Ovary (tissue), 9 donors: ENCODE measurements around the gene GTPBP6. TPM values are rescaled to one million over a fixed set of nuclear protein-coding genes. Genes with fewer than 3 reads are reported as not detected.
"Not testable (repeated sequence)": the region's sequence is repeated elsewhere in the genome, so short reads cannot be mapped to it uniquely, and the experiment has no call there.

Experiments
- DNase-seq, 5 donors: peaks; one replicate each; pipeline ENCODE4 v3.0.0-alpha.2; 2019 to 2020
- H3K27ac ChIP-seq, 2 donors: fragments of 200-600 bp; one replicate each; pipeline versions ENCODE4 v1.5.1 to v1.8.0; 2019 to 2022
- H3K27me3 ChIP-seq: fragments of 200-600 bp; one replicate; pipeline ENCODE4 v1.8.0; 2022
- H3K36me3 ChIP-seq: fragments of 200-600 bp; sonication (generic); one replicate; pipeline ENCODE4 v1.5.1; 2019
- H3K4me1 ChIP-seq: one replicate; pipeline ENCODE4 v1.8.1; 2013; ENCODE audit warnings: mild to moderate bottlenecking, moderate library complexity; ENCODE audit not compliant: insufficient read depth
- H3K4me3 ChIP-seq: fragments of 200-600 bp; sonication (generic); one replicate; pipeline ENCODE4 v1.5.1; 2017
- H3K9me3 ChIP-seq, 2 donors: fragments of 200-600 bp in 1 of 2; sonication (generic) in 1 of 2; one replicate each; pipeline versions ENCODE4 v1.5.1 to v1.8.1; 2013 to 2019; ENCODE audit warnings: mild to moderate bottlenecking in 1 of 2, moderate library complexity in 1 of 2
- CTCF ChIP-seq, 3 donors: fragments of 450-650 bp in 2 of 3; fragments of 200-600 bp in 1 of 3; IDR thresholded peaks; one replicate each; pipeline versions ENCODE4 v1.5.1 to v1.8.0; 2016 to 2022; ENCODE audit warnings: antibody characterized with exemption in 3 of 3, mild to moderate bottlenecking in 1 of 3
- EP300 ChIP-seq: sonication (generic); formaldehyde crosslinking; IDR thresholded peaks from one replicate; pipeline ENCODE4 v1.6.1; 2017; ENCODE audit warnings: antibody characterized with exemption
- POLR2A ChIP-seq: fragments of 450-650 bp; IDR thresholded peaks from one replicate; pipeline ENCODE4 v1.6.1; 2017; ENCODE audit warnings: antibody characterized with exemption, mild to moderate bottlenecking, moderate library complexity
- WGBS, 3 donors: extraction: QIAGEN DNeasy Blood & Tissue Kit in 1 of 3; methylation state at CpG; one replicate each; pipeline versions ENCODE4 v1.1.5 to v1.1.7; 2013 to 2017; 5-methylcytosine and 5-hydroxymethylcytosine counted together
- intact Hi-C, 4 donors: fragments of 100-400 bp; cut with DNase I; formaldehyde crosslinking; loops; one replicate each; pipeline versions ENCODE4 v1.11.0 to v1.15.1; 2022 to 2023
- polyA plus RNA-seq, 2 donors: library from polyadenylated mRNA; stranded (reverse); fragments of 200-250 nt in 1 of 2; fragments of 350-450 nt in 1 of 2; fragmentation: Illumina TruSeq in 1 of 2; extraction: RNeasy Lipid Tissue Mini Kit (QIAGEN cat#74804) in 1 of 2; gene quantifications; one replicate each; pipeline ENCODE4 v1.2.3, GENCODE V29; 2013 to 2014
- total RNA-seq, 7 donors: library from RNA; depleted of rRNA in 2 of 7; stranded (reverse); fragments of >200 nt in 2 of 7; fragmentation: NEBNext Ultra II Directional in 3 of 7; extraction: Animal tissue kit (Norgen Biotek cat#: 25700) in 3 of 7; gene quantifications; one replicate each; pipeline versions ENCODE4 v1.1.0 to v1.2.4, GENCODE V29; 2016 to 2023
- donor health status: DM: no; HTN: no; CAD: no; lungs with moderate emphysema.
- donor health status: DM: no; HTN: no; CAD: no.
- donor health status: Bipolar disorder and iron deficiency.
- donor health status: DM: yes; HTN: yes; CAD: no.
- donor health status: DM: no; HTN: no; CAD: no.
- donor health status: DM: yes; HTN: yes; CAD: no.

Gene GTPBP6
- total and polyA plus RNA-seq, 9 donors = 7.1 to 69.0 (median 47.8) TPM

- DNase-seq = peak in 2 of 5 donors; percentile 22 to 34
- Histone ChIP-seq H3K27ac (no peak overlapping the region), H3K4me1 (no peaks in the 10 kb centered on the region), H3K27me3 (no peaks in the 10 kb centered on the region), H3K9me3 (no peaks in the 10 kb centered on the region), H3K36me3 (peaks cover 4% of the 10 kb centered on the region), H3K4me3 (no peak overlapping the region)
- TF ChIP-seq POLR2A (no peak), CTCF (IDR thresholded peaks at IDR 0.05) (no peak), EP300 (no peak)
- 94 to 95% (median 94%) methylated on average over 30 of the region's 30 CpGs for WGBS, 3 donors
- intact Hi-C loops = no loop called here
Measured at GRCh38 chrX:308821-309520, 9.6 kb downstream of the GTPBP6 start.

GRCh38 chrX:307261-308111, 11.1 kb downstream of the GTPBP6 start:
- Histone ChIP-seq H3K4me1 (no peaks in the 10 kb centered on the region), H3K36me3 (peaks cover 4% of the 10 kb centered on the region), H3K9me3 (no peaks in the 10 kb centered on the region), H3K27me3 (no peaks in the 10 kb centered on the region), H3K4me3 (no peak overlapping the region), H3K27ac (no peak overlapping the region)
- no peak for TF ChIP-seq POLR2A
- no peak for TF ChIP-seq CTCF (IDR thresholded peaks at IDR 0.05)
- TF ChIP-seq EP300 = no peak
- DNase-seq = peak in 2 of 5 donors; percentile 27 to 38
- WGBS, 3 donors = 94 to 95% (median 95%) methylated on average over 58 of the region's 58 CpGs
- intact Hi-C loops = no loop called here

GRCh38 chrX:306614-307251, 11.9 kb downstream of the GTPBP6 start:
- DNase-seq, intact Hi-C loops: not testable (repeated sequence)
- WGBS, 3 donors = 90 to 94% (median 91%) methylated on average over 3 of the region's 3 CpGs

GRCh38 chrX:305781-306613, 12.6 kb downstream of the GTPBP6 start:
- H3K36me3 ChIP-seq, H3K27ac ChIP-seq, H3K4me3 ChIP-seq, H3K27me3 ChIP-seq, intact Hi-C loops, H3K4me1 ChIP-seq, H3K9me3 ChIP-seq: not testable (repeated sequence)
- 89 to 96% (median 90%) methylated on average over 12 of the region's 12 CpGs for WGBS, 3 donors
- peak in 1 of 5 donors; percentile 32 for DNase-seq

More at GRCh38 chrX:306614-307251, 11.9 kb downstream of the GTPBP6 start:
- H3K36me3 ChIP-seq, H3K27ac ChIP-seq, H3K27me3 ChIP-seq, H3K9me3 ChIP-seq, H3K4me1 ChIP-seq, H3K4me3 ChIP-seq: not testable (repeated sequence)

GRCh38 chrX:302975-303374, 15.6 kb downstream of the GTPBP6 start:
- peaks cover 4% of the 10 kb centered on the region for H3K36me3 ChIP-seq
- H3K9me3 ChIP-seq = no peaks in the 10 kb centered on the region
- H3K27me3 ChIP-seq = no peaks in the 10 kb centered on the region
- DNase-seq = no peak
- no peak overlapping the region for H3K27ac ChIP-seq
- WGBS, 3 donors = 92 to 97% (median 93%) methylated on average over 19 of the region's 19 CpGs
- no peak for TF ChIP-seq CTCF (IDR thresholded peaks at IDR 0.05)
- TF ChIP-seq POLR2A = no peak
- no peak for TF ChIP-seq EP300
- H3K4me3 ChIP-seq = no peak overlapping the region
- H3K4me1 ChIP-seq = no peaks in the 10 kb centered on the region
- intact Hi-C loops = no loop called here
